Stomach smooth muscle (tissue), 2 donors: Measurements from ENCODE around the gene EVPLL.
"Not testable (repeated sequence)": the region's sequence is repeated elsewhere in the genome, so short reads cannot be mapped to it uniquely, and the experiment has no call there.

Source experiments
- H3K27ac ChIP-seq: one replicate; pipeline ENCODE4 v1.7.0; 2013; ENCODE audit warnings: mild to moderate bottlenecking, low read length, inconsistent platforms
- H3K27me3 ChIP-seq, 2 donors: one replicate each; pipeline ENCODE4 v1.7.0; 2013; ENCODE audit warnings: low read length in 2 of 2; ENCODE audit not compliant: insufficient read depth in 2 of 2, control insufficient read depth in 1 of 2
- H3K36me3 ChIP-seq, 2 donors: one replicate each; pipeline ENCODE4 v1.7.0; 2013; ENCODE audit warnings: low read length in 2 of 2; ENCODE audit not compliant: control insufficient read depth in 2 of 2, insufficient read depth in 2 of 2
- H3K4me1 ChIP-seq: one replicate; pipeline ENCODE4 v1.7.0; 2013; ENCODE audit warnings: low read length; ENCODE audit not compliant: control insufficient read depth, insufficient read depth
- H3K4me3 ChIP-seq, 2 donors: one replicate each; pipeline ENCODE4 v1.7.0; 2013; ENCODE audit warnings: low read length in 2 of 2
- H3K9ac ChIP-seq, 2 donors: one replicate each; pipeline ENCODE4 v1.7.0; 2013; ENCODE audit warnings: low read length in 2 of 2, mild to moderate bottlenecking in 1 of 2
- H3K9me3 ChIP-seq, 2 donors: one replicate each; pipeline ENCODE4 v1.7.0; 2013; ENCODE audit warnings: low read length in 2 of 2; ENCODE audit not compliant: control insufficient read depth in 2 of 2
- donor health status: healthy.
- donor health status: Pancreatic carcinoma.

The EVPLL gene

GRCh38 chr17:18378614-18379013 is 1.0 kb downstream of the EVPLL start:
- not testable (repeated sequence) for H3K4me1 ChIP-seq, H3K9me3 ChIP-seq, H3K27ac ChIP-seq, H3K9ac ChIP-seq, H3K36me3 ChIP-seq, H3K4me3 ChIP-seq
- H3K27me3 ChIP-seq, result peaks cover 9 to 12% of the 10 kb centered on the region in 2 donors

- peaks cover 9 to 12% of the 10 kb centered on the region in 2 donors for H3K27me3 ChIP-seq
- H3K4me1 ChIP-seq, result no peaks in the 10 kb centered on the region
- no peak overlapping the region for H3K4me3 ChIP-seq
- no peak overlapping the region for H3K9ac ChIP-seq
- no peak overlapping the region for H3K27ac ChIP-seq
- H3K36me3 ChIP-seq, result no peaks in the 10 kb centered on the region
- no peaks in the 10 kb centered on the region for H3K9me3 ChIP-seq
These were observed 1.9 kb downstream of the EVPLL start for GRCh38 chr17:18379246-18380146.

- Histone ChIP-seq H3K27me3 (peaks cover 9 to 12% of the 10 kb centered on the region in 2 donors), H3K27ac (no peak overlapping the region)
These were observed 3.0 kb downstream of the EVPLL start for GRCh38 chr17:18380471-18381157.

GRCh38 chr17:18381158-18381952 is 3.8 kb downstream of the EVPLL start:
- Histone ChIP-seq H3K4me3 (no peak overlapping the region), H3K27me3 (peaks cover 9 to 12% of the 10 kb centered on the region in 2 donors)

More at GRCh38 chr17:18380471-18381157, 3.0 kb downstream of the EVPLL start:
- no peaks in the 10 kb centered on the region for H3K9me3 ChIP-seq
- no peaks in the 10 kb centered on the region for H3K4me1 ChIP-seq
- no peak overlapping the region for H3K9ac ChIP-seq
- no peaks in the 10 kb centered on the region for H3K36me3 ChIP-seq
- no peak overlapping the region for H3K4me3 ChIP-seq

GRCh38 chr17:18381953-18382245 is 4.3 kb downstream of the EVPLL start:
- Histone ChIP-seq H3K27ac (no peak overlapping the region), H3K27me3 (peaks cover 9 to 12% of the 10 kb centered on the region in 2 donors), H3K9ac (no peak overlapping the region), H3K4me1 (no peaks in the 10 kb centered on the region), H3K36me3 (no peaks in the 10 kb centered on the region), H3K9me3 (no peaks in the 10 kb centered on the region), H3K4me3 (no peak overlapping the region)

More at GRCh38 chr17:18381158-18381952, 3.8 kb downstream of the EVPLL start:
- Histone ChIP-seq H3K4me1 (no peaks in the 10 kb centered on the region), H3K9me3 (no peaks in the 10 kb centered on the region), H3K9ac (no peak overlapping the region), H3K27ac (no peak overlapping the region), H3K36me3 (no peaks in the 10 kb centered on the region)

GRCh38 chr17:18382441-18383078 is 5.0 kb downstream of the EVPLL start:
- Histone ChIP-seq H3K4me1 (no peaks in the 10 kb centered on the region), H3K27me3 (peaks cover 9 to 12% of the 10 kb centered on the region in 2 donors), H3K9me3 (no peaks in the 10 kb centered on the region), H3K9ac (no peak overlapping the region), H3K27ac (no peak overlapping the region), H3K4me3 (no peak overlapping the region), H3K36me3 (no peaks in the 10 kb centered on the region)

GRCh38 chr17:18383079-18383481 is 5.5 kb downstream of the EVPLL start:
- H3K27me3 ChIP-seq, result peaks cover 9 to 12% of the 10 kb centered on the region in 2 donors
- H3K27ac ChIP-seq, H3K4me3 ChIP-seq: not testable (repeated sequence)

GRCh38 chr17:18384271-18384670 is 6.7 kb downstream of the EVPLL start:
- not testable (repeated sequence) for H3K4me3 ChIP-seq, H3K36me3 ChIP-seq, H3K9ac ChIP-seq, H3K4me1 ChIP-seq, H3K27ac ChIP-seq, H3K9me3 ChIP-seq
- H3K27me3 ChIP-seq, result peaks cover 9 to 12% of the 10 kb centered on the region in 2 donors

More at GRCh38 chr17:18383079-18383481, 5.5 kb downstream of the EVPLL start:
- H3K9me3 ChIP-seq, H3K9ac ChIP-seq, H3K4me1 ChIP-seq, H3K36me3 ChIP-seq: not testable (repeated sequence)

GRCh38 chr17:18387583-18387982 is 10.0 kb downstream of the EVPLL start:
- not testable (repeated sequence) for H3K9me3 ChIP-seq, H3K4me3 ChIP-seq, H3K9ac ChIP-seq, H3K36me3 ChIP-seq, H3K27ac ChIP-seq, H3K27me3 ChIP-seq, H3K4me1 ChIP-seq

GRCh38 chr17:18388266-18388665 is 10.7 kb downstream of the EVPLL start:
- not testable (repeated sequence) for H3K27ac ChIP-seq, H3K9me3 ChIP-seq, H3K27me3 ChIP-seq, H3K9ac ChIP-seq, H3K4me3 ChIP-seq, H3K4me1 ChIP-seq, H3K36me3 ChIP-seq
